ENCODE data around the gene TAPBP.
"Not testable (repeated sequence)": the region's sequence is repeated elsewhere in the genome, so short reads cannot be mapped to it uniquely, and the experiment has no call there.

The TAPBP gene

DNA sequence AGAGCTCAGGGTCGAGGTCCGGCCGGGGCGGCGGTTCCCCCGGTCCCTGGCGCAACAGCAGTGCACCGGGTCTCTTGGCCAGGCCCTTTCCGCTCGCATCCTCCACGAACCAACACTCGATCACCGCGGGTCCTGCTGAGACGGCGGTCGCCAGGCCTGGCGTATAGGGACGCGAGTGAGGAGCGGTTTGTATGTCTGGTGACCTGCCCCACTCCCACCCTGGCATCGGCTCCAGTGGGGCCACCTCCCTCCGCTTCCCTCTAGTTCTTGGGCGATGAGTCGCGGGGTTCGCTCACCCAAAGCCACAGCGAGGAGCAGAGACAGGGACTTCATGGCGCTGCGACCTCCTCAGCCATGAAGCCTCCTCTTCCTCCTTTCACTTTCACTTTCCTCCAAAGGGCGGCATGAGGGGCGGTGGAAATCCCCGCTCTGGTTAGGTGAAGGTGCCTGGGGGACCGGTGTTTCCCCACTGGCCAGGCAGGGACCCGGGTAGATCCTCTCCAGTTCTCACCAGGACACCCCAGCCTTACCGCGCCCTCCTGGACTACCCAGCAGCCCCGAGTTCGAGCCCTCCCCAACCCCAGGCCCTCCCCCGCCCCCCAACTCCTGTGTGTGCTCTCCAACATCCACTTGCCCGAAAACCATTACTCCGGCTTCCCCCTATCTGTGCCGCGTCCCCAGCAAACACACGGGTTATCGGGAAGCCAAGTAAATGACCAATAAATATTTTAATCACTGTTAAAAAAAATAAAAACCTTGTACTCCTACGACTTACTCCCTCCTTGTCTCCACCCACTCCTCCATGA lies at the start of gene TAPBP:
Gene TAPBP, minus strand, starts transcription at position 370 of the 806 bp plus-strand sequence. Its CDS starts 37 bp downstream, at position 333.
- no peak for FAIRE-seq

DNA sequence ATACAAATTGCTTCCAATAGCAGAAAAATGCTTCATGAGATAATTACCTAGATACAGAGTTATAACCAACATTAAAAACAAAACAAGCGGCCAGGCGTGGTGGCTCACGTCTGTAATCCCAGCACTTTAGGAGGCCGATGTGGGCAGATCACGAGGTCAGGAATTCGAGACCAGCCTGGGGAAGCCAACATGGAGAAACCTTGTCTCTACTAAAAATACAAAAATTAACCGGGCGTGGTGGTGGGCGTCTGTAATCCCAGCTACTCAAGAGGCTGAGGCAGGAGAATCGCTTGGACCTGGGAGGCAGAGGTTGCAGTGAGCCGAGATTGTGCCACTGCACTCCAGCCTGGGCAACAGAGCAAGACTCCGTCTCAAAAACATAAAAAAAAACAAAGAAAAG lies 49.6 kb upstream of the TAPBP start:
- FAIRE-seq = not testable (repeated sequence)

DNA sequence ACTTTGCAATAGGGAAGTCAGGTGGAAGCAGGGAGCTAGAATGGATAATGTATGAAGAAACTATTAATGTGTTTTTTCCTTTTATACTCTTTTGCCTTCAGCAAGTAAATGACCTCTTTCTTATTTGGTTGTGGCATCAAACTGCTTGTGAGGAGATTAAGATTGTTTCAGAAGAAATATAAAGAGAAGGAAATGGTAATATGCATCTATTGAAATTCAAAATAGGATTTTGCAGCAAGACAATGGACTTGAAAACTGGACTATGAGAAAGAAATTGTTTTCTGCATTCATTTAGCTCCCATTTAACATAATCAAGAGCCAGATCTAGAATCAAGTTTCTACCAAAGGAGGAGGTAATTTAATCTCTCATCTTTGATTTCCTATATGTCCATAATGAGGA lies 45.5 kb upstream of the TAPBP start:
- no peak for FAIRE-seq

- not testable (repeated sequence) for FAIRE-seq
Measured at GRCh38 chr6:33357160-33357871, 43.4 kb upstream of the TAPBP start.

DNA sequence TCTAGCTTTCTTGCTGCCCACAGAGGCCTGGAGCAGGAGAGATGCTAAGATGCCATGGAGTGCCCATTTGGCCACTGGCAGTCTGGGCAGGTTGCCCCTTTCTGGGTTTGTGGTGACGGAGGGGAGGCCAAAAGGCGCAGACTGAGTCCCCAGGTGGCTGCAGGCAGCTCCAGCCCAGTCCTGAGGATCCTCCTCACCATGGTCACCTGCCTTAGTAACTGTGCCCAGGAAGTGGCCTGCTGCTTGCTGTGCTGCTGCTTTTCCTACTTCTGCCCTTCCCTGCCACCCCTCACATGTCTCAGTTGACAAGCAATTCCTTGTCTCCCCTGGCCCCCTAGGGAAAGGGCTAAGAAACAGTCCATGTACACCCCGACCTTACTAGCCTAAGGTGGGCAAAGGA lies 42.4 kb upstream of the TAPBP start:
- no peak for FAIRE-seq

- FAIRE-seq = not testable (repeated sequence)
Measured at GRCh38 chr6:33355860-33356259, 42.0 kb upstream of the TAPBP start.

DNA sequence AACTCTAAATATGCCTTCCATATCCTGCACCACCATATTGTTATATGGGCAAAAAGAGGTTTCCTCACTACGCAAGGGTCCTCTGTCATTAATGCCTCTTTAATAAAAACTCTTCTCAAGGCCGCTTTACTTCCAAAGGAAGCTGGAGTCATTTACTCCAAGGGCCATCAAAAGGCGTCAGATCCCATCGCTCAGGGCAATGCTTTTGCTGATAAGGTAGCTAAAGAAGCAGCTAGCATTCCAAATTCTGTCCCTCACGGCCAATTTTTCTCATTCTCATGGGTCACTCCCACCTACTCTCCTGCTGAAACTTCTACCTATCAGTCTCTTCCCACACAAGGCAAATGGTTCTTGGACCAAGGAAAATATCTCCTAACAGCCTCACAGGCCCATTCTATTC lies 33.9 kb upstream of the TAPBP start:
- FAIRE-seq = no peak

DNA sequence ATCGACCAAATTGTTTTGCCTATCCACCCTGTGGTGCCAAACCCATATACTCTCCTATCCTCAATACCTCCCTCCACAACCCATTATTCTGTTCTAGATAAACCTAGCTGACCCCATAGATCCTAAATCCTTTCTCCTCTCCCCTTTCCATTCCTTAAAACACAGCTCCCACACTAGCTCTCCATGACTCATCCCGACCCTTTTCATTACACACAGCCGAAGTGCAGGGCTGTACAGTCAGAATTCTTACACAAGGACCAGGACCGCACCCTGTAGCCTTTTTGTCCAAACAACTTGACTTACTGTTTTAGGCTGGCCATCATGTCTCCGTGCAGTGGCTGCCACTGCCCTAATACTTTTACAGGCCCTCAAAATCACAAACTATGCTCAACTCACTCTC lies 33.1 kb upstream of the TAPBP start:
- not testable (repeated sequence) for FAIRE-seq

DNA sequence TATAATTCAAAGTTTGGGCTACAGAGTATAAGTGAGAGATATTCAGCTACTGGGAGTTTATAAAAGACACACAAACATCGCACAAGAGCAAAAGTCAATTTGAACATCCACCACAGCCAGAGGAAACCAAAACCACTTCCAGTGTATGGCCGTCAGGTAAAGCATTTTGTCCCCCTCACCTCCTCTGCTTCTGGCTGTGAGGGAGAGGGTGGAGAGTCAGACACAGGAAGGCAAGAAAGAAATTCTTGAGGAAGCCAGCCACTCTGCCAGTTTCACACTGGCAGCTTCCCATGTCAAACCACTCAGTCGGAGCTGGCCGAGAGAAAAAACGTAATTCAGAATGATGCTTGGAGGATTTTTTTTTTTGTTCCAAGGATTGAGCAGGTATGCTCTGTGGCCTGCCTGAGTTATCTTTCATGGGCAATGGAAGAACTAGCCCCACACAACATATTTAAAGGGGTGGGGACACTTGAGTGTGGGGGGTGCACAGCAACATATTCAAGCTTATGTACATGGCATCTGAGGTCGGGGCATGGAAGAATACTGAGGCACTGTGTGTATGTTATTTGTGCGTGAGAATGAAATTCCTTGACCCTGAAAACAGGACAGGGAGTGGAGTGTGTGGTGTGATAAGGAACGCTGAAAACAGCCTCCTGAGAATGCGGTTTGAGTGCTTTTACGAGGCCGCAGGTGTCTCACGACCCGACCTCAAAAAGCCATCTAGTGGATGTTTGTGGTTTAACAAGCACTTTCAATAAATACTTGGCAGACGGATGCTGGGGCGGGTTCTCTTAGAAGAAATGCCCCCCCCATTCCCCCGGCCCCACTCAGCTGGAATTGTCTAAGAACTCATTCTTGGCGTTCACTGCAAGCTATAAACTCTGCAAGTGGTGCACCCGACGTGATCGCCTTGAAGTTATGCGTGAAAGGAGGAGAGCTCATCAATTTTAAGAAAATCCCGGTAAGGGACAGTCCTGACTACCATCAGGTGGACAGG lies 31.1 kb upstream of the TAPBP start:
- FAIRE-seq = no peak

GRCh38 chr6:33343953-33344611 lies 30.2 kb upstream of the TAPBP start:
- FAIRE-seq = no peak

- FAIRE-seq = not testable (repeated sequence)
Measured at GRCh38 chr6:33343606-33343952, 29.7 kb upstream of the TAPBP start.

DNA sequence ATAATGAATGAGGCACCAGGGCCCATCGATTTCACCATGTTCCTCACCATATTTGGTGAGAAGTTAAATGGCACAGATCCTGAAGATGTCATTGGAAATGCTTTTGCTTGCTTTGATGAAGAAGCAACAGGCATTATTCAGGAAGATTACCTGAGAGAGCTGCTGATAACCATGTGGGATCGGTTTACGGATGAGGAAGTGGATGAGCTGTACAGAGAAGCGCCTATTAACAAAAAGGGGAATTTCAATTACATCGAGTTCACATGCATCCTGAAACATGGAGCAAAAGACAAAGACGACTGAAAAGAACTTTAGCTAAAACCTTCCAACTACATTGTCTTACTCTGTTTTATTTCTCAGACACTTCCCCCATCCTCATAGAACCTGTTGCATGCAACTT lies 25.3 kb upstream of the TAPBP start:
- no peak for FAIRE-seq

GRCh38 chr6:33336495-33336894 lies 22.6 kb upstream of the TAPBP start:
- FAIRE-seq = no peak

GRCh38 chr6:33335916-33336315 lies 22.0 kb upstream of the TAPBP start:
- no peak for FAIRE-seq

- no peak for FAIRE-seq
Measured at GRCh38 chr6:33333666-33334065, 19.8 kb upstream of the TAPBP start.

DNA sequence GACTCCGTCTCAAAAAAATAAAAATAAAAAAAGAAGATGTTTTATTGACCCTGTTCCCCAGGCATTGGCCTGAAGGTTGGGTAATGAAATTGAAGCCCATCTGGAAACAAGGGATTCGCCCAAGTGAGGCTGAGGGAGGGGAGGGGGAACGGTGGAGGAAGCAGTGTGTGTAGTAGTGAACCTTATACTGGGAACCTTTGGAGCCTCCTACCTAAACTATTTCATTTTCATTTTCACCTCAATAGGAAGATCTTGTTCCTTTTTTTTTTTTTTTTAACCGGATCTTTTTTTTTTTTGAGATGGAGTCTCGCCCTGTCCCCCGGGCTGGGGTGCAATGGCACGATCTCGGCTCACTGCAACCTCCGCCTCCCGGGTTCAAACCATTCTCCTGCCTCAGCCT lies 16.9 kb upstream of the TAPBP start:
- no peak for FAIRE-seq

DNA sequence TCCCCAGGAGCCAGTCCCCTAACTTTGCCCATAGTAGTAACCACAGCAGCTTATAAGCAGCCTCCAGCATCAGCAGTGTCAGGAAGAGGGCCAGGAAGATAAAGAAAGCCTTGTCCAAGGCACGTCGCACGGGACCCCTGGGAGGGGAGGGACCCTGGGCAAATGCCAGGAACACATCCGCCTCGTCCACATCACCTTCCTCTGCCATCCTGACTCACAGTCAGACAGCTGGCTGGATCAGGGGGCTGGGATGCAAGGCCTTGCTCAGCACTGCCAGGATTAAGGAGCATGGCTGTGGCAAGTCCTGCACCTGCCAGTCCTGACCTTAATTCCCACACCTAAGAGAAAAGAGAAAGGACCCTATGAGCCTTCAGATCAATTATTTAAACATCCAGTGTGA lies 15.2 kb upstream of the TAPBP start:
- no peak for FAIRE-seq

- FAIRE-seq = no peak
Measured at GRCh38 chr6:33324125-33324524, 10.2 kb upstream of the TAPBP start.

- no peak for FAIRE-seq
Measured at GRCh38 chr6:33323623-33323948, 9.7 kb upstream of the TAPBP start.

DNA sequence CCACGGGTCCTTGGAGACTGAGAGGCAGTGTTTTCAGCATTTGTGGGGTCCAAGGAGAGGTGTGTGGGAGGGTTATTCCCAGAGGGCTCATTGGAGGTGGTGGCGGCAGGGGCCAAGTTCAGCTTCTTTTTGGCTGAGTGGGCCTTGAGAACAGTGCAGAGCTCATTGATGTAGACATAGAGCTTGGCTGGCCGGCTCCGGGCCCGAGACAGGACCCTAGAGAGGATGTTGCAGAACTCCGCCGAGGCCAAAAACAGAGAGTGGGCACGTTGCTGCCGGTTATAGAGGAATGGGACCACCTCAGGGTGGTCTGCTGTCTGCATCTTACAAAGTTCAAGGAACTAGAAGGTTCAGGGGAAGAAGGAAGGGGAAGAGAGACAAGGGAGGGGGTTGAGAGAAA lies 7.3 kb upstream of the TAPBP start:
- FAIRE-seq = no peak

GRCh38 chr6:33320315-33321181 lies 6.7 kb upstream of the TAPBP start:
- no peak for FAIRE-seq

- FAIRE-seq = no peak
Measured at GRCh38 chr6:33319939-33320314, 6.0 kb upstream of the TAPBP start.

All from colon (tissue), 2 donors.